Thyroid gland (tissue), 4 donors: Measurements from ENCODE around the gene DMAC1.

ENCODE experiments used
- CTCF ChIP-seq, 6 experiments: fragments of 200-600 bp in 3 of 6; fragments of 450-650 bp in 3 of 6; sonication (generic) in 3 of 6; IDR thresholded peaks; one replicate each; pipeline ENCODE4 v1.5.1; 2016 to 2019; ENCODE audit warnings: antibody characterized with exemption in 6 of 6, mild to moderate bottlenecking in 2 of 6, inconsistent platforms in 1 of 6, moderate library complexity in 1 of 6
- POLR2A ChIP-seq, 2 donors: fragments of 450-650 bp; IDR thresholded peaks; one replicate each; pipeline ENCODE4 v1.6.1; 2017; ENCODE audit warnings: antibody characterized with exemption in 2 of 2, mild to moderate bottlenecking in 2 of 2, moderate library complexity in 1 of 2

DNA sequence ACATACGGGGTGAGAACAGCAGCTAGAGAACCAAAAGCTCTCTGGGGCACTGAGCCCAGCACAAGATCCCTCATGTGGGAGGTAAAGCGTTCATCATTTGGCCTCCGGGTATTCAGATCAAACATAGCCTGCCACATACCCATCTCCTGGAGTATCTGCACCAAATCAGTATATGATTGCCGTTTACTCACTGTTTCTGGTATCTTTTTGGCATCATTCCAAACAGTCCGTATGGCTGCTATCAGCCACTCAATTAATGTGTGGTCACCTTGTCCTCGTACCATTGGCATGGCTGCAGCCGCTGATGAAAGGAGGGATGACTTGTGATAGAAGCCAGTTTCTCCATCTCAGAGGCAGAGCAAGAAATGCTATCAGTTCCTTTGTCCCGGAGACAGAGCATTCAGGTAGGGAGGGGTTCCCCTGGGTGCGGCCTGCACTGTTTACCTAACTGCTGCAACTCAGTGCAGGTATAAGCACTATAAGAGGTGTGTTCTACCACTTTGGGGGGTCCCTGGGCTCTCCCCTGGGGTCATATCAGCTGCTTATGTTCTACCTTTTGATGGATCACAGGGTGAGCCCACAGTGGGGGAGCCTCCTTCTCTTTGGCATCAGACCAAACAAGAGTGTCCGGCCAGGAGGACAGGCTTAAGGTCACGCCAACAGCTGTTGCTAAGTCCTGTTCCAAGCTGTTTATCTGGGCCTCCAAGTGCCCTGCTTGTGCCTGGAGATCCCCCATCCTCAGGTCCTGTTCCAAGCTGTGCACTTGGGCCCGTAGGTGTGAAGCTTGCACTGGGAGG is 9.4 kb downstream of the DMAC1 start:
- TF ChIP-seq CTCF (IDR thresholded peaks at IDR 0.05) (no peak), POLR2A (IDR thresholded peaks at IDR 0.05) (no peak)
